GM18498 (cell line): ENCODE measurements around the gene GPR155.
"Not testable (repeated sequence)": the region's sequence is repeated elsewhere in the genome, so short reads cannot be mapped to it uniquely, and the experiment has no call there.

Experiments
- ATAC-seq: cut with Tn5 transposase; IDR thresholded peaks from one replicate; pipeline ENCODE4 v1.9.1; 2021; ENCODE audit warnings: mild to moderate bottlenecking, moderate library complexity; ENCODE audit not compliant: unreplicated experiment

The GPR155 gene

DNA sequence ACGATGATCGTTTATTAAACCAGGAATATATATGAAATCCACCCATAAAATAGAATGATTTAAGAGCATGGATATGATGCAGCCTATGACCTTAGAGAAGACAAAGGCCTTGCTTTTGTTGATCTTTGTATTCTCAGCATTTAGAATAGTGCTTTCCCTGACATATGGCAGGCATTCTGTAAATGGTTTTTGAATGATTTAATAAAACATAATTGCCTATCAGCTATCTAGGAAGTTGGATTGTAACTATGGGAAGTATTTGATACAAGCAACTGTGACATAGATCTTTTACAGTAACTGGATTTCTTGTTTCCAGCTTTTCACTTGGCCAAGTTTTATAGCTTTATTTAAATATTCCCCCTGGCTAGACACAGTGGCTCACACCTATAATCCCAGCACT, 5.1 kb upstream of the GPR155 start:
- ATAC-seq: no peak

DNA sequence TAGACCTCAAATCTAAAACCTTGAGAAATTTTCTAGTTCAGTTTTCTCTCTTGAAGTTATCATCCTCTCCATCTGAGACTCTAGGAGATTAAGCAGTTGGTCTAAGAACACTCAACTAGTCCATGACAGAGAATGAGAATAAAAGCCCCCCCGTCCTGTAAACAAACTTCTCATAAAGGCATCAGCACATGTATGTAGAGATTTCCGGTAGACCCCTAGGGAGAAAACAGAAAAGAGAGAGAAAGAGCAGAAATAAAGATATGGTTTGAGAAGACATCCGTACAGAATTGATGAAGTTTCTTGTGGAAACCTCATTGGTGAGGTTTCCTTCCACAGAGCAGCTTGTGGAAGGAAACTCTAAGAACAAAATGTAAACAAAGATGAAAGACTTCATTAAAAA, 3.2 kb upstream of the GPR155 start:
- no peak for ATAC-seq

DNA sequence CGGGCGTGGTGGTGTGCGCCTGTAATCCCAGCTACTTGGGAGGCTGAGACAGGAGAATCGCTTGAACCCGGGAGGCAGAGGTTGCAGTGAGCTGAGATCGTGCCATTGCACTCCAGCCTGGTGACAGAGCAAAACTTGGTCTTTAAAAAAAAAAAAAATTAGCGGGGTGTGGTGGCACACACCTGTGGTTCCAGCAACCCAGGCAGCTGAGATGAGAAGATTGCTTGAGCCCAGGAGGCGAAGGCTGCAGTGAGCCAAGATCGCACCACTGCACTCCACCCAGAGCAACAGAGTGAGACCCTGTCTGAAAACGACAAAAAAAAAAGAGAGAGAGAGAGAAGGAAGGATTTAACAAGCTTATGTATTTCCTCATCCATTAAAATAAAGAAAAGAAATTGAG, 2.7 kb upstream of the GPR155 start:
- not testable (repeated sequence) for ATAC-seq

DNA sequence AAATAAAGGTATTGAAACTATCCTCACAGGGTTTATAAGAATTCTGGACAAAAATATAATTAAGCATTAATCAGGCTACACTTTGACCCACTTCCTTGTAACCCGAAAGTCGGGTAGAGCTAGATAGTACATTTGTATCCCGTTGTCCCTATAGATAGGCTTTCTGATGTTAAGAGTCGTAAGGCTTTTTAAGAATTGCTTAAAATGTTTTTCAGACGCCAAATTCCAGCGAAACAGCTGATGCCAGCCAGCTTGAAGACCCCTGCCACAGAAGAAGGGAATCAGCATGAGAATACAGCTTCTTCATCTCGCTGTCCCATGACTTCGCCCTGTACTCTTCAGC, 962 bp upstream of the GPR155 start:
- no peak for ATAC-seq

DNA sequence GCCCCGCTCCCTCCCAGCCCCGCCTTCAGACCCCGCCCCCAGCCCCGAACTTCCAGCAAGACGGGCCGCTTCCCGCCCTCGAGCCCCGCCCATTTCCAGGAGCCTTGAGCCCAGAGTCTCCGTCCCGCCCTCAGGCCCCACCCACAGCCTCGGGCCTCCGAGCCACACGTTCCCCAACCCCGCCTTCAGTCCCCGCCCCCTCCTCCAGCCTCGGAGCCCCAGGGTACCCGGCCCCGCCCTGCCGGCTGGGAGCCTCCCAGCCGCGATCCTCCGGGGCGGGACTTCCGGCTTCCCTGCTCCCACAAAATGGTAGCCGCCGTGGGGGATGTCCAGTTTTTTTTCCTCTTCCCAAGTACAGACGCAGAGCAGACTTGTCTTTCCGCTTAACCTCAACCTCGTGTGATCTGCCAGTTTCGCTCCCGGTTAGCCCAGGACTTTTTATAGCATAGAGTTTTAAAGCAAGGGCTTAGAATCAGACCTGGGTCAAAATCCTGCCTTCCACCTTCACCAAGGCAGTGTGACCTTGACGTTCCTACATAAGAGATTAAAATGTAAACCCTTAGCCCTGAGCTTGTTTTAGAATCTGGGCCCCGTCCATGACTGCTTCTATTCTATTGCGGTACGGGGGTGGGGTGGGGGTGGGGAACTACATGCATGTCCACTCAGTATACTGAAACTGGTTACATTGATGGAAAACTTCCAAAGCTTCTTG, 435 bp upstream of the GPR155 start:
- peak; percentile 92 for ATAC-seq

DNA sequence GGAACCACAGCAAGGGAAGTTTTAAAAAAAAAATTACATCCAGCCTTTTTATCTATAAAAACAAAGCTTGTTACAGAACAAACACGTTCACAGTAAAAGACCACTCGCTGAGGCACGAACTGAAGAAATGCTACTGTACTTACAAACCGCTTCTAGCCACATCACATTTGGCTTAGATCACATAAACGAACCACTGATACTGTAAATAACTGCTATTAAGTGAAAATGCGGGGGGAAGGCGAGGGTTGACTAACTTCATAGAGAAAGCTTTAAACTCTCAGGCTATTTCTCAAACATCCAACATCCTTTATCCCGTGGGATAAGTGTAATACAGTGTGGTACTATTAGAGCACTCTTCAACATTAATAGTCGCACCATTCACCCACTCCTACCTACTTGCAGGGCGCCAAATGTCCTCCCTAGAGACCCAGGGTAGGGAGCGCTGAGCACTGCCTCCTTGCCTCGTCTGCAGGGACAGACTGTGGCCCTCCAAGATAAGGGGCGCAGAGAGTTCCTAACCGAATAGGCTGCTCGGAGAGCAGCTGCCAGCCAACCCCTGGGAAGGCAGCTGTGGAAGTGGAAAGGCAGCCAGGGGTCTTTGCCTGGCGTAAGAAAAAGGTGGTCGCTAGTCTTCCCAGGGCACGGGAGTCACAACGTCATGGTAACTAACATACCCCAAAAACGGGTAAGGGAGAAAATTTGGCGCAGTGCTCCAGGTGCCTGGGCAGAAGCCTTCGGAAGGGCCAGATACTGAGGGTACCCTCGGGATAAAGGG, 854 bp downstream of the GPR155 start:
- peak; percentile 26 for ATAC-seq

DNA sequence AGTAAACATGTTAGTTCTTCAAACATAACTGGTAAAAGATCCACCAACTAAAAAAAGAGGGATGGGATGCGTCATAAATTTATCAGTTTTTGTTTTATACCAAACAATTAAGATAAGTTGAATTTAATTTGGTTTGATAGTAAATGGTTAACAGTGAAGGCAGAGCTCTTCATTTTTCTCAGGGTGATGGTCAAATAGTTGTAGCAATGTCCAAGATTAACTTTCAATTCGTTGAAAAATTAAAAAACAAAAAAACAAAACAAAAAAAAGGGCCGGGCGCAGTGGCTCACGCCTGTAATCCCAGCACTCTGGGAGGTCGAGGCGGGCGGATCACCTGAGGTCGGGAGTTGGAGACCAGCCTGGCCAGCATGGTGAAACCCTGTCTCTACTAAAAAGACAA, 1.8 kb downstream of the GPR155 start:
- not testable (repeated sequence) for ATAC-seq

DNA sequence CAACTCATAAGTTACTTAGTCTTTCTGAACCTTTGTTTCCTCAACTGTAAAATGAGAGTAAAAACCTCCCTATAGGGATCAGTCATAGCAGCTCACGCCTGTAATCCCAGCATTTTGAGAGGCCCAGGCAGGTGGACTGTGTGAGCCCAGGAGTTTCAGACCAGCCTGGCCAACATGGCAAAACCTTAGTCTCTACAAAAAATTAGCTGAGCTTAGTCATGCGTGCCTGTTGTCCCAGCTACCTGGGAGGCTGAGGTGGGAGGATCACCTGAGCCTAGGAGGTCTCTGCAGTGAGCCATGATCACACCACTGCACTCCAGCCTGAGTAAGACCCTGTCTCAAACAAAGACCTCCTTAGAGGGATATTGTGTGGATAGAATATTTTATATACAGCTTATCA, 2.3 kb downstream of the GPR155 start:
- ATAC-seq: no peak

DNA sequence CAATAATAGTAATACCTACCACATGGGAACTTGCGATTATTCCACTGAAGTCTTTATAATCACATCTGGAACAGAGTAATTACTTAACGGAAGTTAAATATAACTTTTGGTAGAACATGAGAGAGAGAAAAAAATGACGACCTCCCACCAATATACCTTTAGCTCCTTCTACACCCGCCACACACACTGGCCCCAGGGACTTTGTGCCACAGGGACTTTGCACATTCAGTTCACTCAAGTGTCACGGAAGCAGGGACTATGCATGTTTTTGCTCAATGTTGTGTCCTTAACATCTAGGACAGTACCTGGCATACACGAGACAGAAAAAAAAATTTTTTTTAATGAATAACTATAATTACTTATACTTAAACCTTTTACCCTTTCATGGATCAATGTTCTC, 4.0 kb downstream of the GPR155 start:
- ATAC-seq: no peak

DNA sequence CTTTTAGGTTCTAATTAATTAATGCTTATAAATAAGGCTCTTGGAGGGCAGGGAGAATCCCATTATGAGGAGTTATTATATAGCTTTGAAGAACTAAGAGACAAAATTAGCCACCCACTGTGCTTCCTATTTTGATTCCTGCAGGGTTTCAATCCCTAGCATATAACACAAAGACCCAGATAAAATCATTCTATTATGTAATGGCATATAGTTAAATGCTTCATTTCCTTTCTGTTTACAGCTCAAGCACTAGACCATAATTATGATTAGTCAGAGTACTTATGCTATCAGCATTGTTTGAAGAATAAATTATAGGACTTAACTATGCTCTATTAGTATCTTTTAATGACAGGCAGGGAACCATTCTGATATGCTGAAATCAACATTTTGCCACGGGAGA, 9.1 kb downstream of the GPR155 start:
- no peak for ATAC-seq

DNA sequence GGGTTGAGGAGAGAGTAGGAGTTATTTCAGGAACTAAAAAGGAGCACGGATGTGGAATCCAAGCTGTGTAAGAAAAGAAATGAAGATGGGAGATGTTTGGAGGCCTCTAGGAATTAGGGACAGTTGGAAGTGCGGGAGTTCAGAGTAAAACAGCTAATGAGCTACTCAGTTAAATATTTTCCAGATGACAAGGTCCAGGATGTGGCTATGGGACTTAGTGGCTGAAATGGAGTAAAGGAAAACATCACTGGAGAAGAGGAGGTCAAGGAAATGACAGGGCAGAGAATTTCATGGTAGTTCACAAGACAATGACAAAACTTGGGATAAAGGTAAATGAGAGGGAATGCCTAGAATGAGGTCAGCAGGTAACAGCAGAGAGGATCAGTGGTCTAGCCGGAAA, 13.0 kb downstream of the GPR155 start:
- no peak for ATAC-seq

DNA sequence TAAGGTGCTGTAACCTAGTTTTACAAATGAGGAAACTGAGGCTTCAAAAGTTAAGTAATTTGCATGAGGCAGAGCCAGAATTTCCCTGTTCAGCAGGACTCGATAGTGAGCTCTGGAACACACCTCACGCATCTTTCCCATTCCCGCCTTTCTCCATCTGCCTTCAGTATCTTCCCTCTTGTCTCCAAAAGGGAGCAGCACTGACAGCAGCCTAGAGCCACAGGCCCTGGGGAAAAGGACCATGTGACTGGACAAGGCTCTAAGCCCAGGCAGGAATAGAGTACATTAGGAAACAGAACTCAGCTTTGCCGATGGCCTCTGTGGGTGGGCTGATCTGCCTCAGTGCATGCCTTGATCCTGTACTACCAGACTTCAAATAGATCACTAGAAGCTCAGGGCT, 21.5 kb downstream of the GPR155 start:
- ATAC-seq: no peak

DNA sequence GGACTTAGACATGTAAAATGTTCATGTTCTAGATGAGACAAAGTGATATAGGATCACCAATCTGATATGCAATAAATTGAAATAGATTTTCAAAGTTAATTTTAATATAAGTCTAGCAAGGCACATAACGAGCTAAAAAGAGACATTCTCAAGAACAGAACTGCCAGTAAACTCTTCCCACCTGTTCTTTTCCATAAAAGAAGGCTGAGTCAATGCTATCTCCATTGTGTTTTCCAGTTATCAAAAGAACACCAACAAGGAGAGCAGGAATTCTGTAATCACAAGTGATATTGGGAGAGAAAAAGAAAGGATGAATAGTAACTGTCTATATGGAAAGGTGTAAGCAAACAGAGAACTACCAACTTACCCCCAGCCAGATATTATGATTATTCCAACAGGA, 25.6 kb downstream of the GPR155 start:
- no peak for ATAC-seq

DNA sequence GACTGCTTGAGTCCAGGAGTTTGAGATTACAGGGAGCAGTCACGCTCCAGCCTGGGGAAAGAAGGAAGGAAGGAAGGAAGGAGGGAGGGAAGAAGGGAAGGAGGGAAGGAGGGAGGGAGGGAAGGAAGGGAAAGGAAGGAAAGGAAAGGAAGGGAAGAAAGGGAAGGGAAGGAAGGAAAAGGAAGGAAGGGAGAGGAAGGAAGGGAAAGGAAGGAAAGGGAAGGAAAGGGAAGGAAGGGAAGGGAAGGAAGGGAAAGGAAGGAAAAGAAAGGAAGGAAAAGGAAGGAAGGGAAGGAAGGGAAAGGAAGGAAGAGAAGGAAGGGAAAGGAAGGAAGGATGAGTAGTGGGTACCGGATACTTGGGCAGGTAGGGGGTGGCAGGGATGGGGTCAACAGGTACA, 32.3 kb downstream of the GPR155 start:
- ATAC-seq: no peak

DNA sequence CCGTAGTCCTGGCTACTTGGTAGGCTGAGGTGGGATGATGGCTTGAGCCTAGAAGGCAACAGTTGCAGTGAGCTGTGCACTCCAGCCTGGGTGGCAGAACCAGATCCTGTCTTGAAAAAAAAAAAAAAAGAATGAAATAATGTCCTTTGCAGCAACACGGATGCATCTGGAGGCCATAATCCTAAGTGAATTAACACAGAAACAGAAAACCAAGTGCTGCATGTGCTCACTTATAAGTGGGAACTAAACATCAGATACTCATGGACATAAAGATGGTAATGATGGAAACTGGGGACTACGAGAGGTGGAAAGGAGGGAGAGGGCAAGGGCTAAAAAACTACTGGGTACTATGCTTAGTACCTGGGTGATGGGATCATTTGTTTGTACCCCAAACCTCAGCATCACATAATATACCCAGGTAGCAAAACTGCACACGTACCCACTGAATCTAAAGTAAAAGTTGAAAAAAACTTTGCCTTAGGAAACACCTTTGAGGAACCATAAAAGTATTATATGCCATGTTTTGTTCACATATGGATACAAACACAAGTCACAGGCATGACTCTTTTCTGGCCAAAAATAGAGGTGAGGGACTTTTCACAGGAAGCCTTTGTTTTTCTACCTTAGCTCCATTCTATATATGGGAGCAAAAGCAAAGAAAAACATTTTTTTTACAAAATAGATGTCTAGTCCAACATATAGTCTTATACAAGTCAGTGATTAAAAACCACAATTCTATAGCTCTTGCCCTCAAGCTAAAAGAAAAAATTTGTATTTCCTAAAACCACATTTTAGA, 36.6 kb downstream of the GPR155 start:
- no peak for ATAC-seq

DNA sequence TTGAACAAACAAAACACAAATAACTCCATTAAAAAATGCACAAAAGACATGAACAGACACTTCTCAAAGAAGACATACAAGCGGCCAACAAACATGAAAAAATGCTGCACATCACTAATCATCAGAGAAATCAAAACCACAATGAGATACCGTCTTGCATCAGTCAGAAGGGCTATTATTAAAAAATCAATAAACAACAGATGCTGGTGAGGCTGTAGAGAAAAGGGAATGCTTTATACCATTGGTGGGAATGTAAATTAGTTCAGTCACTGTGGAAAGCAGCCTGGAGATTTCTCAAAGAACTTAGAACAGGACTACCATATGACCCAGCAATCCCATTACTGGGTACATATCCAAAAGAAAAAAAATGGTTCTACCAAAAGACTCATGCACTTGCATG, 37.8 kb downstream of the GPR155 start:
- ATAC-seq: no peak

DNA sequence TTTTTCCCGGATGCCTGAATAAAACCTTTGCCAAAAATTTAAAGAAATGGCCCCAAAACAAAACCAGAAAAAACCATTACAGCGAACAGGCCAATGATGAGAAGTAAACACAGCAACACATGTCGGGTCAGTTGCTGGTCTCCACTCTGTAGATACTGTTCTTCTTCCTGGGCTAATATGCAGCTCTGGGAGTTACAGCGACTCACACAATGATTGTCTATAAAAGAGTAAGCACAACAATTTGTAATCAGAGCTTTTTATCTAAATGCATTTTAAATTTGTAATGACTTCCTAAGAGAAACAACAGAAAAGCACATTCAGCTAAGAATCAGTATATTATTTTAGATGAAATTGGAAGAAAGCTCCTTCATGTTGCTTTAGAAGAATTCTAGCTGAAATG, 40.3 kb downstream of the GPR155 start:
- no peak for ATAC-seq

DNA sequence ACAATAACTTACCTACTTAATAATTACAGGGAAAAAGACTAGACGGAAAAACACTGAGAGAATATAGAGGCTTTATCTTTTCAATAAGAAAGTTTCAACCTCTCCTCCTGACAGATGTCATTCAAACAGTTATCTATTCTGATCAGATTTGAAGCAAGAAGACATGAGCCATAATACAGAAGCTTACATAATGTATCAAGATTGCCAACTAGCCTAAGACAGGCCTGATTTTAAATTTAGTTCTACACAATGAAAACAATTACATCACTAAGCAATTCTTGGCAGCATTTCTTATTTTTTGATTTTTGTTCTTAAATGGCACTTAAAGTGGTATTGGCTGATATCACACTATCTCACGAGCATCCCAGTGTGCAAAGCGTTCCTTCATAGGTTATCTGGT, 41.6 kb downstream of the GPR155 start:
- ATAC-seq: no peak

DNA sequence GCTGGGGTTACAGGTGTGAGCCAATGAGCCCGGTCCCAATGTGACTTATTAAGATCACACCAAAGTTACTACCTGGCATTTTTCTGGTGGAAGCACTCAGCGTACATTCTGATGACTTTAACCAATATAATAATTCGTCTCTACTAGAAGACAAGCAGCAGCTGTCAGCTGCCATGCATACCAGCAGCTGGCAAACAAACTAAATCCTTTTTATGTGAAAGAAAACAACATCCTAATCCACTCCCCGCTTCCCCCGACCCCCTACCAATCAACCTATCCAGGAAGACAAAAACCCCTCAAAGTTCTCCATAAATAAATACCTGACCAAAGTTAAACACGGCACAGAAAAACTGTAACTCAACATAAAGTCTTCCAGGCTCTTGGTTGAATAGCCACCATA, 42.1 kb downstream of the GPR155 start:
- no peak for ATAC-seq

DNA sequence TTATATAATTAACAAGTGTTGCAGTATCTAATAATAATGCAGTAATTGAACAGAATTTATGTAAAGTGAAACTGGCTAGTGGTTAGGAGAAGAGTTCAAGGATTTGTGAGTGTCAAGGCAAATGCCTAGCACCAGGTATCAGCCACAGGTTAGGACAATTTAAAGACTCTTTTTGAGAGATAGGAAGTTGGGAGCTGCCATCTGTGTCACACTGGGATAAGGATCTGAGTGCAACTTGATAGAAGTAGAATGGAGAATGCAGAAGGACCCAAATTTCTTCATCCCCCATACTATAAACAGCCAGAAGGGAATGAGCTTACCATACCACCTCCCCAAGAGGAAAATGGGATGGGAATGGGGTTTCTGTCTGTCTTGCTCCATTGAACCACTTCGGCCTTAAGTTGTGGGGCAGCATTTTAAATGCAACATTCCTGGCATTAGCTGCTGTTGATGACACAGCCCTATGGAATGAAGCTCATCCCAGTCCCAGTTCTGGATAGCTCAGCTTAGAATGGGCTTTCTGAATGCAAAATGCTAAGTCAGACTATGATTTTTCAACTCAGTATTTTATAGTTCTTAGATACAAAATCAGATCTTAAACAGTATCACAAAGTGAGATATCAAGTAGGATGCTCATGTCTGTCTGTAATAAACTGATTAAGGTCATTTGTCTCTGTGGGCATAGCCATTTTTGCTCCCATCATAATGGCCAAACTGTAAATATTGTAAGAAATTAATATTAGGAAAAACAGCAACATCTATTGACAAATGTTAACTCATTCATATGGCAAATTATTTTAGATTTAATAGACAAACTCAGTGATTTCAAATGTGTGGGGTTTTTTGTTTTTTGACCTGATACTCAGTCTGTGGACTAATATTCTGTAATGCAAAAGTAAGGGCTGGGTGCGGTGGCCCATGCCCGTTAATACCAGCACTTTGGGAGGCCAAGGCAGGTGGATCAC, 44.0 kb downstream of the GPR155 start:
- ATAC-seq: no peak

DNA sequence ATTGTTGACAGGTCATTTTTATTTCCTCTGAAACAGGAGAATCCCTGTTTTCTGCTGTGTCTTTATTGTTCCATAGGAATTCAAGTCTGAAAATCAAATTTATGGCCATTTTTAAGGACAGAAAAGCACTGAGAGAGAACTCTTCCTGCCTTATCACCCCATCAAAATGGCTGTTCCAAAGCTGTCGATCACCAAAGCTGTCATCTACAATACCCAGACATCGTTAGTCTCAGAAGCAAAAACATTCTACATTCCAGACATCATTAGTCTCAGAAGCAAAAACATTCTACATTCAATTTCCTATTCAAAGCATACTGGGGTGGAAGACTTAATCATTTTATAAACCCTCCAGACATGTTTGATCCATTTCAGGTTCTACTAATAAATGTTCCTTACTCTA, 46.9 kb downstream of the GPR155 start:
- ATAC-seq: no peak
